ENCODE results near the gene TLR1.

- TF ChIP-seq CEBPB (IDR thresholded peaks at IDR 0.05): no peak
- no peak for TF ChIP-seq REST (IDR thresholded peaks at IDR 0.05; ENCODE audit: low read depth)
- no peak for TF ChIP-seq TAF1 (IDR thresholded peaks at IDR 0.05; ENCODE audit: low read depth)
- no peak for TF ChIP-seq TCF12 (IDR thresholded peaks at IDR 0.05; ENCODE audit: low read depth)
- TF ChIP-seq RAD21 (IDR thresholded peaks at IDR 0.05; ENCODE audit: low read depth): no peak
- TF ChIP-seq, protein P1, sequence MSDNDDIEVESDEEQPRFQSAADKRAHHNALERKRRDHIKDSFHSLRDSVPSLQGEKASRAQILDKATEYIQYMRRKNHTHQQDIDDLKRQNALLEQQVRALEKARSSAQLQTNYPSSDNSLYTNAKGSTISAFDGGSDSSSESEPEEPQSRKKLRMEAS (IDR thresholded peaks at IDR 0.05): no peak
- TF ChIP-seq EP300 (IDR thresholded peaks at IDR 0.05; ENCODE audit: borderline replicate concordance): no peak
- TF ChIP-seq EGR1 (IDR thresholded peaks at IDR 0.05): no peak
- TF ChIP-seq USF1 (IDR thresholded peaks at IDR 0.05): no peak
- no peak for TF ChIP-seq YY1 (IDR thresholded peaks at IDR 0.05; ENCODE audit: low read depth)
- no peak for TF ChIP-seq TEAD4 (IDR thresholded peaks at IDR 0.05)
- TF ChIP-seq ZBTB7A (IDR thresholded peaks at IDR 0.05; ENCODE audit: low read depth): no peak
- TF ChIP-seq FOXM1 (IDR thresholded peaks at IDR 0.05; ENCODE audit: borderline replicate concordance, low read depth): no peak
Observed at GRCh38 chr4:38795087-38795486, 9.5 kb downstream of the TLR1 start.
